ENCODE measurements around the gene CDA.
"Not testable (repeated sequence)": the region's sequence is repeated elsewhere in the genome, so short reads cannot be mapped to it uniquely, and the experiment has no call there.

Gene CDA

GRCh38 chr1:20586953-20587660 lies 1.8 kb upstream of the CDA start:
- no peak for DNase-seq (ENCODE audit: low read depth in 2 of 3, low spot score in 2 of 3)

- DNase-seq (ENCODE audit: low read depth in 2 of 3, low spot score in 2 of 3) = no peak
Observed at GRCh38 chr1:20587661-20588053, 1.2 kb upstream of the CDA start.

GRCh38 chr1:20589331-20590278 lies 708 bp downstream of the CDA start:
- DNase-seq (ENCODE audit: low read depth in 2 of 3, low spot score in 2 of 3) = no peak

- DNase-seq (ENCODE audit: low read depth in 2 of 3, low spot score in 2 of 3) = no peak
Observed at GRCh38 chr1:20590306-20590777, 1.4 kb downstream of the CDA start.

- DNase-seq (ENCODE audit: low read depth in 2 of 3, low spot score in 2 of 3) = no peak
Observed at GRCh38 chr1:20593756-20594155, 4.9 kb downstream of the CDA start.

- DNase-seq (ENCODE audit: low read depth in 2 of 3, low spot score in 2 of 3) = no peak
Observed at GRCh38 chr1:20594746-20595145, 5.8 kb downstream of the CDA start.

GRCh38 chr1:20596106-20596505 lies 7.2 kb downstream of the CDA start:
- DNase-seq (ENCODE audit: low read depth in 2 of 3, low spot score in 2 of 3) = no peak

GRCh38 chr1:20597650-20598049 lies 8.8 kb downstream of the CDA start:
- DNase-seq (ENCODE audit: low read depth in 2 of 3, low spot score in 2 of 3) = no peak

- no peak for DNase-seq (ENCODE audit: low read depth in 2 of 3, low spot score in 2 of 3)
Observed at GRCh38 chr1:20600156-20600555, 11.3 kb downstream of the CDA start.

GRCh38 chr1:20601129-20601825 lies 12.4 kb downstream of the CDA start:
- no peak for DNase-seq (ENCODE audit: low read depth in 2 of 3, low spot score in 2 of 3)

GRCh38 chr1:20602851-20603450 lies 14.1 kb downstream of the CDA start:
- no peak for DNase-seq (ENCODE audit: low read depth in 2 of 3, low spot score in 2 of 3)

- no peak for DNase-seq (ENCODE audit: low read depth in 2 of 3, low spot score in 2 of 3)
Observed at GRCh38 chr1:20603504-20604464, 14.9 kb downstream of the CDA start.

- DNase-seq (ENCODE audit: low read depth in 2 of 3, low spot score in 2 of 3) = no peak
Observed at GRCh38 chr1:20604678-20605077, 15.8 kb downstream of the CDA start.

GRCh38 chr1:20606801-20607570 lies 18.1 kb downstream of the CDA start:
- not testable (repeated sequence) for DNase-seq (ENCODE audit: low read depth in 2 of 3, low spot score in 2 of 3)

- no peak for DNase-seq (ENCODE audit: low read depth in 2 of 3, low spot score in 2 of 3)
Observed at GRCh38 chr1:20609541-20609940, 20.6 kb downstream of the CDA start.

GRCh38 chr1:20610970-20611369 lies 22.1 kb downstream of the CDA start:
- no peak for DNase-seq (ENCODE audit: low read depth in 2 of 3, low spot score in 2 of 3)

- no peak for DNase-seq (ENCODE audit: low read depth in 2 of 3, low spot score in 2 of 3)
Observed at GRCh38 chr1:20611652-20612051, 22.8 kb downstream of the CDA start.

GRCh38 chr1:20612221-20612746 lies 23.4 kb downstream of the CDA start:
- no peak for DNase-seq (ENCODE audit: low read depth in 2 of 3, low spot score in 2 of 3)

- no peak for DNase-seq (ENCODE audit: low read depth in 2 of 3, low spot score in 2 of 3)
Observed at GRCh38 chr1:20614131-20614579, 25.3 kb downstream of the CDA start.
